COLO668 (cell line): Measurements from ENCODE around the gene FRZB.
A peak's percentile ranks its signal among the peaks of the same experiment; 100 is the strongest.
"Not testable (repeated sequence)": the region's sequence is repeated elsewhere in the genome, so short reads cannot be mapped to it uniquely, and the experiment has no call there.

Source experiments
- DNase-seq: peaks from one replicate; lab custom pipeline; 2025; ENCODE audit not compliant: unreplicated experiment; lab: John Stamatoyannopoulos, UW

FRZB gene

GRCh38 chr2:182866461-182867406 lies at the start of gene FRZB:
Gene FRZB (minus strand): TSS chr2:182866637. CDS start chr2:182866552, 85 bp downstream.
- peak; percentile 64 for DNase-seq

GRCh38 chr2:182915369-182916326 lies 49.2 kb upstream of the FRZB start:
- no peak for DNase-seq

GRCh38 chr2:182914852-182915251 lies 48.4 kb upstream of the FRZB start:
- DNase-seq = no peak

GRCh38 chr2:182913064-182913463 lies 46.6 kb upstream of the FRZB start:
- no peak for DNase-seq

- no peak for DNase-seq
Observed at GRCh38 chr2:182912518-182912915, 46.1 kb upstream of the FRZB start.

- no peak for DNase-seq
Observed at GRCh38 chr2:182911813-182912517, 45.5 kb upstream of the FRZB start.

GRCh38 chr2:182910965-182911364 lies 44.5 kb upstream of the FRZB start:
- no peak for DNase-seq

- no peak for DNase-seq
Observed at GRCh38 chr2:182907081-182907830, 40.8 kb upstream of the FRZB start.

- no peak for DNase-seq
Observed at GRCh38 chr2:182906454-182906853, 40.0 kb upstream of the FRZB start.

- no peak for DNase-seq
Observed at GRCh38 chr2:182904844-182905243, 38.4 kb upstream of the FRZB start.

GRCh38 chr2:182903566-182903965 lies 37.1 kb upstream of the FRZB start:
- no peak for DNase-seq

GRCh38 chr2:182901748-182902147 lies 35.3 kb upstream of the FRZB start:
- no peak for DNase-seq

- DNase-seq = no peak
Observed at GRCh38 chr2:182898718-182899117, 32.3 kb upstream of the FRZB start.

GRCh38 chr2:182897137-182897536 lies 30.7 kb upstream of the FRZB start:
- DNase-seq = no peak

- DNase-seq = no peak
Observed at GRCh38 chr2:182895798-182896197, 29.4 kb upstream of the FRZB start.

- DNase-seq = no peak
Observed at GRCh38 chr2:182895169-182895568, 28.7 kb upstream of the FRZB start.

- DNase-seq = no peak
Observed at GRCh38 chr2:182894174-182894573, 27.7 kb upstream of the FRZB start.

- DNase-seq = no peak
Observed at GRCh38 chr2:182893666-182894065, 27.2 kb upstream of the FRZB start.

- DNase-seq = not testable (repeated sequence)
Observed at GRCh38 chr2:182893035-182893434, 26.6 kb upstream of the FRZB start.

GRCh38 chr2:182891611-182892010 lies 25.2 kb upstream of the FRZB start:
- DNase-seq = no peak
